Measurements from ENCODE around the gene MLXIP.

DNA sequence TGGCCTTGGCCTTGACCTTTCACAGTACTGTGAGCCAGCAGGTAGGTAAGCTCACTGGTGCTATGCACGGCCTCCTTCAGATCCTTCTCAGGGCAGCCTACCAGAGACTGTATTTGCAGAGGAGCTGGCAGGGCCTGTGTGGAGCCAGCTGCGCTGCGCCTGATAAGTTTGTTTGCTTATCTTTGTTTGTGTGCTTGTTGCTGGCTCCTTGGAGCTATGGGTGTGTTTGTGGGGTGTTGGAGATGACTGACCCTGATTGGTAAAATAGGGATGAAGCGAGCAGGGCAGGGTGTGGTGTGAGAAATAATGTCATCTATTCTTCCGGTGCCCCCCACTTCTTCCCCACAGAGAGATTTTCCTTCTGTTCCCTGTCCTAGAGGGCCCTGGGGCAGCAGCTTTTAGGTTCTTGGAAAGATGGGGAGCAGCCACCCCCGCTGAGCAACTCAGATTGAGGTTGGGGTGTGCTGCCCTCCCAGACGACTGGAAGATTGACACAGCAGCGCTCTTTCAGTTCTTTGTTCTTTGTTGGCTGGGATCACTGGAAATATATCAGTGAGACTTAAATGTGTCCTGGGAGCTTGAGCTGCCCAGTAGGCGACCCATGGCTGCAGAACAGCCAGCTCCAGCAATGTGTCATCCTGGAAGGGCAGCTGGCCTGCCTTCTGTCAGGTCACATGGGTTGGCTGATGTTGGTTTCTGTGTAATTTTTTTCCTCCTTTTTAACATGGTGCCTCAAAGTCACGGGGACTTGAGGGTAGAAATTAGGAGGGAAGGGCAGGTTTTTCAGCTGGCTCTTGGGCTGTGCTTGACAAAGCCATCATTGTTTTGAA lies 19.6 kb downstream of the MLXIP start:
- TF ChIP-seq, protein P1, sequence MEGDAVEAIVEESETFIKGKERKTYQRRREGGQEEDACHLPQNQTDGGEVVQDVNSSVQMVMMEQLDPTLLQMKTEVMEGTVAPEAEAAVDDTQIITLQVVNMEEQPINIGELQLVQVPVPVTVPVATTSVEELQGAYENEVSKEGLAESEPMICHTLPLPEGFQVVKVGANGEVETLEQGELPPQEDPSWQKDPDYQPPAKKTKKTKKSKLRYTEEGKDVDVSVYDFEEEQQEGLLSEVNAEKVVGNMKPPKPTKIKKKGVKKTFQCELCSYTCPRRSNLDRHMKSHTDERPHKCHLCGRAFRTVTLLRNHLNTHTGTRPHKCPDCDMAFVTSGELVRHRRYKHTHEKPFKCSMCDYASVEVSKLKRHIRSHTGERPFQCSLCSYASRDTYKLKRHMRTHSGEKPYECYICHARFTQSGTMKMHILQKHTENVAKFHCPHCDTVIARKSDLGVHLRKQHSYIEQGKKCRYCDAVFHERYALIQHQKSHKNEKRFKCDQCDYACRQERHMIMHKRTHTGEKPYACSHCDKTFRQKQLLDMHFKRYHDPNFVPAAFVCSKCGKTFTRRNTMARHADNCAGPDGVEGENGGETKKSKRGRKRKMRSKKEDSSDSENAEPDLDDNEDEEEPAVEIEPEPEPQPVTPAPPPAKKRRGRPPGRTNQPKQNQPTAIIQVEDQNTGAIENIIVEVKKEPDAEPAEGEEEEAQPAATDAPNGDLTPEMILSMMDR (IDR thresholded peaks at IDR 0.05 in 2 of 3, conservative IDR thresholded peaks at IDR 0.05 in 1 of 3; ENCODE audit: insufficient read depth in 2 of 3, low read depth in 1 of 3, low read length in 3 of 3) = peak in 1 of 3 experiments; percentile 1; a peak in 1 of 6 replicates
- TF ChIP-seq, protein P2, sequence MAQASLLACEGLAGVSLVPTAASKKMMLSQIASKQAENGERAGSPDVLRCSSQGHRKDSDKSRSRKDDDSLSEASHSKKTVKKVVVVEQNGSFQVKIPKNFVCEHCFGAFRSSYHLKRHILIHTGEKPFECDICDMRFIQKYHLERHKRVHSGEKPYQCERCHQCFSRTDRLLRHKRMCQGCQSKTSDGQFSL (CRISPR knock-in tag; IDR thresholded peaks at IDR 0.05) = no peak
- TF ChIP-seq, protein P2 (tag; IDR thresholded peaks at IDR 0.05) = no peak; a peak in 1 of 4 replicates
- TF ChIP-seq, protein P3, sequence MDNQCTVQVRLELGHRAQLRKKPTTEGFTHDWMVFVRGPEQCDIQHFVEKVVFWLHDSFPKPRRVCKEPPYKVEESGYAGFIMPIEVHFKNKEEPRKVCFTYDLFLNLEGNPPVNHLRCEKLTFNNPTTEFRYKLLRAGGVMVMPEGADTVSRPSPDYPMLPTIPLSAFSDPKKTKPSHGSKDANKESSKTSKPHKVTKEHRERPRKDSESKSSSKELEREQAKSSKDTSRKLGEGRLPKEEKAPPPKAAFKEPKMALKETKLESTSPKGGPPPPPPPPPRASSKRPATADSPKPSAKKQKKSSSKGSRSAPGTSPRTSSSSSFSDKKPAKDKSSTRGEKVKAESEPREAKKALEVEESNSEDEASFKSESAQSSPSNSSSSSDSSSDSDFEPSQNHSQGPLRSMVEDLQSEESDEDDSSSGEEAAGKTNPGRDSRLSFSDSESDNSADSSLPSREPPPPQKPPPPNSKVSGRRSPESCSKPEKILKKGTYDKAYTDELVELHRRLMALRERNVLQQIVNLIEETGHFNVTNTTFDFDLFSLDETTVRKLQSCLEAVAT (IDR thresholded peaks at IDR 0.05) = 0 out of 4 replicates have a peak, but pooled peaks of 1 of the 2 experiments have one; percentile 28

Data from K562 (cell line).